Neuronal stem cell (in vitro differentiated cells): Measurements from ENCODE around the gene SHISA2.
A peak's percentile ranks its signal among the peaks of the same experiment; 100 is the strongest.

ENCODE experiments used
- DNase-seq: peaks from one replicate; pipeline ENCODE4 v3.0.0-alpha.2; 2013; ENCODE audit warnings: low spot score
- H2AFZ ChIP-seq: one replicate; pipeline ENCODE4 v1.6.1; 2013; ENCODE audit warnings: mild to moderate bottlenecking, low read length, inconsistent platforms
- H2AK5ac ChIP-seq: 2 replicates; pipeline ENCODE4 v1.6.1; 2013; ENCODE audit warnings: low read depth, mild to moderate bottlenecking, inconsistent platforms, low read length, moderate library complexity, mixed read lengths
- H2BK120ac ChIP-seq: 2 replicates; pipeline ENCODE4 v1.6.1; 2013; ENCODE audit warnings: low read depth, mild to moderate bottlenecking, inconsistent platforms, low read length, moderate library complexity, mixed read lengths
- H2BK12ac ChIP-seq: one replicate; pipeline ENCODE4 v1.6.1; 2013; ENCODE audit warnings: low read length, inconsistent platforms
- H2BK15ac ChIP-seq: 2 replicates; pipeline ENCODE4 v1.6.1; 2013; ENCODE audit warnings: mild to moderate bottlenecking, low read length, inconsistent platforms, mixed read lengths
- H2BK5ac ChIP-seq: one replicate; pipeline ENCODE4 v1.6.1; 2013; ENCODE audit warnings: inconsistent platforms, mild to moderate bottlenecking, low read length, moderate library complexity
- H3K14ac ChIP-seq: one replicate; pipeline ENCODE4 v1.6.1; 2013; ENCODE audit warnings: low read length, inconsistent platforms
- H3K18ac ChIP-seq: 2 replicates; pipeline ENCODE4 v1.6.1; 2013; ENCODE audit warnings: low read length, inconsistent platforms
- H3K23ac ChIP-seq: 2 replicates; pipeline ENCODE4 v1.6.1; 2013; ENCODE audit warnings: low read depth, mild to moderate bottlenecking, mixed read lengths, low read length, inconsistent platforms; ENCODE audit not compliant: poor library complexity
- H3K27ac ChIP-seq: replicated peaks from 3 replicates; pipeline ENCODE4 v1.5.1; 2013; ENCODE audit warnings: low read length, inconsistent platforms
- H3K27me3 ChIP-seq, 3 experiments: 2 replicates each; pipeline ENCODE4 v1.6.1; 2013; ENCODE audit warnings: low read length in 3 of 3, mild to moderate bottlenecking in 2 of 3, inconsistent platforms in 1 of 3, low read depth in 1 of 3, mixed read lengths in 1 of 3, moderate library complexity in 1 of 3; ENCODE audit not compliant: control insufficient read depth in 3 of 3, insufficient read depth in 3 of 3
- H3K36me3 ChIP-seq, 2 donors: replicated peaks in 1 of 2; 2 replicates each; pipeline ENCODE4 v1.6.1; 2013; ENCODE audit warnings: low read length in 2 of 2; ENCODE audit not compliant: control insufficient read depth in 2 of 2, insufficient read depth in 2 of 2
- H3K4ac ChIP-seq: 2 replicates; pipeline ENCODE4 v1.6.1; 2013; ENCODE audit warnings: inconsistent platforms, mild to moderate bottlenecking, low read length, moderate library complexity
- H3K4me1 ChIP-seq, 2 donors: 1 replicate in 1 of 2; 2 replicates in 1 of 2; pipeline ENCODE4 v1.6.1; 2013; ENCODE audit warnings: low read length in 2 of 2, low read depth in 1 of 2; ENCODE audit not compliant: control insufficient read depth in 2 of 2, insufficient read depth in 1 of 2
- H3K4me2 ChIP-seq: one replicate; pipeline ENCODE4 v1.6.1; 2013; ENCODE audit warnings: mild to moderate bottlenecking, low read length, inconsistent platforms; ENCODE audit not compliant: insufficient read depth, poor library complexity, severe bottlenecking
- H3K4me3 ChIP-seq, 2 donors: 2 replicates each; pipeline ENCODE4 v1.5.1; 2013; ENCODE audit warnings: low read length in 2 of 2, mild to moderate bottlenecking in 2 of 2, inconsistent platforms in 1 of 2, moderate library complexity in 1 of 2
- H3K79me1 ChIP-seq: one replicate; pipeline ENCODE4 v1.6.1; 2013; ENCODE audit warnings: low read depth, mild to moderate bottlenecking, inconsistent platforms, low read length, moderate library complexity
- H3K9ac ChIP-seq: one replicate; pipeline ENCODE4 v1.6.1; 2013; ENCODE audit warnings: mild to moderate bottlenecking, low read depth, low read length, inconsistent platforms; ENCODE audit not compliant: poor library complexity
- H3K9me3 ChIP-seq, 2 donors: replicated peaks in 1 of 2; 2 replicates each; pipeline versions ENCODE3 to v1.6.1; 2013; ENCODE audit warnings: low read length in 2 of 2, mild to moderate bottlenecking in 2 of 2, inconsistent platforms in 1 of 2, low read depth in 1 of 2, mixed read lengths in 1 of 2, moderate library complexity in 1 of 2; ENCODE audit not compliant: control insufficient read depth in 2 of 2, insufficient read depth in 1 of 2
- H4K8ac ChIP-seq: one replicate; pipeline ENCODE4 v1.6.1; 2013; ENCODE audit warnings: low read depth, mild to moderate bottlenecking, inconsistent platforms, low read length, moderate library complexity
- H4K91ac ChIP-seq: one replicate; pipeline ENCODE4 v1.6.1; 2013; ENCODE audit warnings: low read length, low read depth, mild to moderate bottlenecking, inconsistent platforms; ENCODE audit not compliant: poor library complexity
- WGBS, 2 donors: extraction: QIAGEN DNeasy Blood & Tissue Kit; methylation state at CpG; one replicate each; pipeline ENCODE4 v1.1.7; 2013; ENCODE audit warnings: missing lambda C conversion rate in 2 of 2, mixed read lengths in 1 of 2; ENCODE audit not compliant: insufficient read length in 2 of 2, insufficient replicate concordance in 1 of 2; ENCODE audit errors: extremely low coverage in 2 of 2; 5-methylcytosine and 5-hydroxymethylcytosine counted together

The SHISA2 gene

DNA sequence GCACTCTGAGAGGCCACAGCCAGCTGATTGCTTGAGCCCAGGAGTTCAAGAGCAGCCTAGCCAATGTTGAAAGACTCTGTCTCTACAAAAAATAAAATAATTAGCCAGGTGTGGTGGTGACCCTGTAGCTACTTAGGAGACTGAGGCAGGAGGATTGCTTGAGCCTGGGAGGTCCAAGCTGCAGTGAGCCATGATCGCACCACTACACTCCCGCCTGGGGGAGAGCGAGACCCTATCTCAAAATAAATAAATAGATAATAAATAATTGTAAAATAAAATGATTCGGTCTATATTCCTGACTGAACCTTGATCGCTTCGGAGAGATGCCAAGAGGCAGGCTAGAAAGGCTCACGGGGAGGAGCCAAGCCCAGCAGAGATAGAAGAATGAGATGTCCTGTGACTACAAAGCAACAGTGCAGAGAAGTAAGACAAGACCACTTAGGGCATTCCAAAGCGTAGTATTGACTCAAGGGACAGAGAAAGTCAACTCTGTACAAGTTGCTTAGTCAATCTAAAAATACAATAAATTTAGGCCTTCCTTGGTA, 12.8 kb downstream of the SHISA2 start:
- no CpG with 5 or more reads among the region's 8 CpGs for WGBS, 2 donors
- H2AK5ac ChIP-seq = no peak overlapping the region
- peaks cover 0 to 1% of the 10 kb centered on the region in 2 donors for H3K4me1 ChIP-seq
- H3K4ac ChIP-seq = no peak overlapping the region
- H3K9me3 ChIP-seq = peaks cover 0 to 3% of the 10 kb centered on the region in 2 donors
- H3K4me3 ChIP-seq = no peak overlapping the region
- H2BK12ac ChIP-seq = no peak overlapping the region
- no peak overlapping the region for H3K9ac ChIP-seq
- H2BK120ac ChIP-seq = no peak overlapping the region
- no peak overlapping the region for H3K14ac ChIP-seq
- H2BK15ac ChIP-seq = no peak overlapping the region
- H2AFZ ChIP-seq = no peak overlapping the region
- H3K18ac ChIP-seq = no peak overlapping the region
- H4K91ac ChIP-seq = no peak overlapping the region
- no peak overlapping the region for H3K4me2 ChIP-seq
- H3K23ac ChIP-seq = no peak overlapping the region
- peaks cover 0 to 3% (median 0%) of the 10 kb centered on the region in 3 experiments for H3K27me3 ChIP-seq
- H3K27ac ChIP-seq = no peak overlapping the region
- H3K79me1 ChIP-seq = no peaks in the 10 kb centered on the region
- no peak for DNase-seq
- H2BK5ac ChIP-seq = no peak overlapping the region
- no peak overlapping the region for H4K8ac ChIP-seq
- no peaks in the 10 kb centered on the region for H3K36me3 ChIP-seq

- no peak overlapping the region for H3K4ac ChIP-seq
- peak; percentile 39 for DNase-seq
Measured at GRCh38 chr13:26037302-26037701, 14.5 kb downstream of the SHISA2 start.

DNA sequence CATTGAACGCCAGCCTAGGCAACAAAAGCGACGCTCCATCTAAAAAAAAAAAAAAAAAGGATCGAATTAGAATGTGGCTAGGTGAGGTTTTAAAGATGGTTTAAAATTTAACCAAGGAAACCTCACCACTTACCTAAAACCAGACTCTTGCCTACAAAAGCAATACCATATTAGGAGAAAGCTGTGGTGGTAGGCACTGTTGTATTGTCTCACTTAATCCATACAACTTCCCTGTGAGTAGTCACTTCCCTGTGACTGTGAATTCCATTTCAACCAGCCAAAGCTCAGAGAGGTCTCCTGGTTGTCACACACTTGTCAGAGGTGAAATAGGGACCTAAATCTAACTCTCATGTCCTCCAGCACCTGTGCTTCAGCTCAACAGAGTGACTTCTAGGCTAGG, 15.4 kb downstream of the SHISA2 start:
- Histone ChIP-seq H3K36me3 (no peaks in the 10 kb centered on the region), H2BK5ac (no peak overlapping the region), H3K4me1 (peaks cover 0 to 1% of the 10 kb centered on the region in 2 donors), H4K8ac (no peak overlapping the region), H3K4ac (no peak overlapping the region), H3K27ac (no peak overlapping the region), H3K23ac (no peak overlapping the region), H3K9me3 (peaks cover 0 to 3% of the 10 kb centered on the region in 2 donors), H2BK15ac (no peak overlapping the region), H3K27me3 (peaks cover 0 to 2% (median 0%) of the 10 kb centered on the region in 3 experiments), H3K14ac (no peak overlapping the region), H3K4me3 (no peak overlapping the region), H4K91ac (no peak overlapping the region), H2BK12ac (no peak overlapping the region), H3K79me1 (no peaks in the 10 kb centered on the region), H2AK5ac (no peak overlapping the region), H2BK120ac (no peak overlapping the region), H2AFZ (no peak overlapping the region), H3K4me2 (no peak overlapping the region), H3K18ac (no peak overlapping the region), H3K9ac (no peak overlapping the region)
- WGBS, 2 donors = no CpG with 5 or more reads among the region's 4 CpGs
- DNase-seq = no peak

More at GRCh38 chr13:26037302-26037701, 14.5 kb downstream of the SHISA2 start:
- Histone ChIP-seq H3K36me3 (no peaks in the 10 kb centered on the region), H2BK15ac (no peak overlapping the region), H4K8ac (no peak overlapping the region), H3K23ac (no peak overlapping the region), H3K14ac (no peak overlapping the region), H3K18ac (no peak overlapping the region), H4K91ac (no peak overlapping the region), H2AK5ac (peak overlapping the region; percentile 49), H2BK120ac (no peak overlapping the region), H3K27ac (no peak overlapping the region), H3K79me1 (no peaks in the 10 kb centered on the region), H3K9me3 (peaks cover 0 to 3% of the 10 kb centered on the region in 2 donors), H3K4me2 (no peak overlapping the region), H3K27me3 (peaks cover 0 to 6% (median 0%) of the 10 kb centered on the region in 3 experiments), H2AFZ (no peak overlapping the region), H3K4me1 (peaks cover 0 to 1% of the 10 kb centered on the region in 2 donors), H2BK5ac (no peak overlapping the region), H3K4me3 (no peak overlapping the region), H3K9ac (no peak overlapping the region), H2BK12ac (no peak overlapping the region)
- no CpG with 5 or more reads among the region's 2 CpGs for WGBS, 2 donors

DNA sequence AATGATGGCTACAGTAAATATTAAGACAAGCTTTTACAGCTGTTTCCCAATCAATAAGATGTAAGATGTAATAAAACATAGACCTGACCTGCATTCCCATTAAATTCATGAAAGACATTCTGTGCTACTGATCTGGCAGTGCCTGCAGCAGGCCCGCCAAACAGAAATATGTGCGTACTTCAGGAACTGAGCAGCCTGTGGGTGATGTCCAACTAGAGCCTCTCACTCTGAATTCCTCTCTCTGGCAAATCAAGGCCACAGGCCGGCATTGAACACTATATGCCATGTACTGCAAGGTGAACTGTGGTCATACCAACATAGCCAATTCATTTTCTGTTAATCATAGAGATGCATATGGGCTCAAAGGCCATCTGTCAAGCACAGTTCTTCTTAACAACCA, 17.8 kb downstream of the SHISA2 start:
- no peak overlapping the region for H3K14ac ChIP-seq

More for the DNA sequence above, 17.8 kb downstream of the SHISA2 start:
- peaks cover 0 to 2% of the 10 kb centered on the region in 2 donors for H3K4me1 ChIP-seq
- no peak overlapping the region for H4K91ac ChIP-seq
- no peak overlapping the region for H3K27ac ChIP-seq
- H3K23ac ChIP-seq = no peak overlapping the region
- H4K8ac ChIP-seq = no peak overlapping the region
- peaks cover 0 to 2% (median 0%) of the 10 kb centered on the region in 3 experiments for H3K27me3 ChIP-seq
- no CpG with 5 or more reads among the region's 3 CpGs for WGBS, 2 donors
- H3K79me1 ChIP-seq = no peaks in the 10 kb centered on the region
- H3K4ac ChIP-seq = no peak overlapping the region
- H3K9me3 ChIP-seq = peaks cover 0 to 7% of the 10 kb centered on the region in 2 donors
- DNase-seq = no peak
- no peak overlapping the region for H3K4me3 ChIP-seq
- H3K9ac ChIP-seq = no peak overlapping the region
- H2BK120ac ChIP-seq = no peak overlapping the region
- no peak overlapping the region for H2AFZ ChIP-seq
- no peak overlapping the region for H2BK5ac ChIP-seq
- no peak overlapping the region for H2BK15ac ChIP-seq
- H3K4me2 ChIP-seq = no peak overlapping the region
- no peak overlapping the region for H2BK12ac ChIP-seq
- H2AK5ac ChIP-seq = no peak overlapping the region
- no peak overlapping the region for H3K18ac ChIP-seq
- H3K36me3 ChIP-seq = no peaks in the 10 kb centered on the region
